Measurements from ENCODE around the gene PLEKHG4B.
A peak's percentile ranks its signal among the peaks of the same experiment; 100 is the strongest.
"Not testable (repeated sequence)": the region's sequence is repeated elsewhere in the genome, so short reads cannot be mapped to it uniquely, and the experiment has no call there.

Gene PLEKHG4B

DNA sequence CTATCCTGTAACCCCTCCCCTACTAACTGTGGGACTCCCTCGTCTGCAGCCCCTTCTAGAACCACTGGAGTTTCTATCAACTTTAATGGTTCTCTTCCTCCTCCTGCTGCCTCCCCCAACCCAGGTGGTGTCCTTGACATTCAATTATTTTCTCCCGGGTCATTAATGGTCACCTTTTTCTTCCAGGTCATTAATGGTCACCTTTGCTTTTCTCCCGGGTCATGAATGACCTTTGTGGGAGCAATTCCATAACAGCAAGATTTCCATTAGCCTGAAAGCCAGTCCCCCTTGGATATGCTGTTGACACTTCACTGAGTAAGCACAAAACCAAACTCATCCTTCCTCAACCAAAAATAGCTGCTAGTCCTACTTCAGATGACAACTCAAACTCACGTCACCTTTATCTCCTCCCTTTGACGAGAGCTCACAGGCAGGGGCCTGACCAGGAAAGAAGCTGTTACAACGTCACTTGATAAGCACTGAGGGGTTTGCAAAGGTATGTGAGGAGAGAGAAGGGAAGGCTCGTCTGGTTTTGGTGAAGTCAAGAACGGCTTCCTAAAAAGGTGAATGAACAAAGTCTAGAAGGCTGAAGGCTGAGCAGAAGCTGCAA, 115.1 kb downstream of the PLEKHG4B start:
- DNase-seq = no peak

GRCh38 chr5:207599-207998, 115.6 kb downstream of the PLEKHG4B start:
- DNase-seq = no peak

DNA sequence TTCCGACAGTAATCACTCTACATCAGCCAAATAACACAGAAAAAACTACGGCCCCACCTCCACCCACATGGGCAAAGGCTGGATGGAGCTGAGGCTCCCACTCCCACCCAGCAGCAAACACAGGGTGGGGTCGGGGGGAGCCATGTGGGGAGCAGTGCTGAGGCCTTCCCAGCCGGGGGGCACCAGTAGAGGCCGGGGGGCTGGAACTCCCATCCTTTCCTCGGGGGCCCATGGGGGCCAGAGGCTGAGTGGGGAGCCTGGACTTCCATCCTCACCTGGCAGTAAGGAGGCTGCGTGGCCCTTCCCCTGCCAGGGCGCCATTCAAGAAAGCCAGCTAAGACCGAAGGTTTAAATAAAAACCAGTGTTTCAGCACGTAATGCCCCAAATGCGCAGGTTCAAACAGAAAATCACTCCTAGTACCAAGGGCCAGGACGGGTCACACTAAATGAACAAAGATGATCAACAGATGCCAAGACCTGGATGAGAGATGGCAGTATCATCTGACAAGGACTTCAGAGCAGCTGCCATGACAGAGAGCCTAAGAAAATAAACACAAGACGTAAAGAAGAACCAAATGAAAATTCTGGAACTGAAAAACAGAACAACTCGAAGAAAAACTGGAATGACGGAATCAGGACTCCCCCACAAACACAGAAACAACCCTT, 116.6 kb downstream of the PLEKHG4B start:
- DNase-seq = no peak

GRCh38 chr5:213803-214395, 121.9 kb downstream of the PLEKHG4B start:
- DNase-seq = no peak

DNA sequence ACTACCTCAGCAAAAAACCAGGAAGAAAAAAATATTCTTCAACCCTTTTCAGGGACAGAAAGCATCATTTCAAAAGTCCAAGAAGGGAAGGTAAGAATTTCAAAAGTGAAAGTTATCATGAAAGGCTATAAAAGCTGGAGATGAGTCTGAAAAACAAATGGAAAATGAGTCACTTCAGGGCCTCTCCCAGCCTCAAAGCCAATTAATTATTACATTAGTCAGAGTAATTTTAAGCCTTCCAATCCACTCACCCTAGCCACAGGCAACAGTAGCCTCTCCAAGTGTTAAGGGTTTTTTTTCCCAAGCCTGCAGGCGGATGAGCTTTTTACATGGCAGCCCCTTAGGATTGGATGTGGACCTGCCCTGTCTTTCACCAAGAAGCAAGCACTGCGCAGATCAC, 123.3 kb downstream of the PLEKHG4B start:
- DNase-seq = not testable (repeated sequence)

GRCh38 chr5:216076-216475, 124.1 kb downstream of the PLEKHG4B start:
- not testable (repeated sequence) for DNase-seq

- peak; percentile 96 for DNase-seq
Observed at GRCh38 chr5:217494-218456, 125.8 kb downstream of the PLEKHG4B start, which contains the start of the genes CCDC127 and SDHA. Gene CCDC127 (minus strand): TSS chr5:218153. CDS start chr5:216849, 1,304 bp downstream. Gene SDHA (plus strand): TSS chr5:218320. CDS start chr5:218356, 36 bp downstream.

- DNase-seq = no peak
Observed at GRCh38 chr5:218457-219291, 126.7 kb downstream of the PLEKHG4B start.

GRCh38 chr5:219460-219863, 127.5 kb downstream of the PLEKHG4B start:
- DNase-seq = no peak

DNA sequence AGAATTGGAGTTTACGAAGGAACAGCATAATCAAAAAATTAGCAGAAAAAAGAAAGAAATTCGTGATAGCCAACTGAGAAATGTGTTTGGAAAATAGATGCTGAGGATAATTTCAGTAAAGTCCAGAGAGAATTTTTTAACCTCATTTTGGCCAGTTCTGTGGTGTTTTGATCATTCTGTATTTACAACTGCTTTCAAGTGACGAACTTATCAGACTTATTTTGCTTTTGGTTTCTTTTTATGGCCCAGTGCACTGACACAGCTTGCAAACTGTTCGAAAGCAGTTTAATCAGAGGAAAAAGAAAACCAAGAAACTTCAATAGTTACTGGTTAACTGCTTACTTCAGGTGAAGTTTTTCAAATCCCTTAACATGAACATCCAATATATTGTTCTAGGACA, 128.0 kb downstream of the PLEKHG4B start:
- DNase-seq = no peak

GRCh38 chr5:222951-223715, 131.2 kb downstream of the PLEKHG4B start:
- not testable (repeated sequence) for DNase-seq

- no peak for DNase-seq
Observed at GRCh38 chr5:223791-224190, 131.8 kb downstream of the PLEKHG4B start.

DNA sequence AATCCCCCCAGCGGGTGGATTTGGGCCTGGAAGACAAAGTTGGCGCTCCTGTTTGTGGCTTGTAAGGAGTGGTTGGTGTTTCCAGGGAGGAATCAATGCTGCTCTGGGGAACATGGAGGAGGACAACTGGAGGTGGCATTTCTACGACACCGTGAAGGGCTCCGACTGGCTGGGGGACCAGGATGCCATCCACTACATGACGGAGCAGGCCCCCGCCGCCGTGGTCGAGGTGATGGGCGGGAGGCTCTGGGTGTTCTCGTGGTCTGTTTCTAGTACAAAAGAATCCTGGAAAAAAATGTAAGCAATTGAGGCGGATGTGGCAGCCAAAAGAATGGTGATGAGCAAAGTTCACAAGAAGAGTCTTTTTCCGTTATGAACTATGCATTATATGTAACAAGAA, 133.4 kb downstream of the PLEKHG4B start:
- no peak for DNase-seq

GRCh38 chr5:227375-227774, 135.4 kb downstream of the PLEKHG4B start:
- DNase-seq = not testable (repeated sequence)

DNA sequence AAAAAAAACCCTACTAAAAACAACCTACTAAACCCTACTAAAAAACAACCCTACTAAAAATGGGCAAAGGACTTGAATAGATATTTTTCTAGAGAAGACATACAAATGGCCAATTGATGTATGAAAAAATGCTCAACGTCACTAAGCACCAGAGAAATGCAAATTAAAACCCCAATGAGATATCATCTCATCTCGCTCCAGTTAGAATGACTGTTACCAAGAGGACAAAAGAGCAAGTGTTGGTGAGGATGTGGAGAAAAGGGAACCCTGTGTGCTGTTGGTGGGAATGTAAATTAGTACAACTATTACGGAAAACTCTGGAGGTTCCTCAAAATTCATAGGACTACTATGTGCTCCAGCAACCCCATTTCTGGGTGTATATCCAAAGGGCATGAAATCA, 136.9 kb downstream of the PLEKHG4B start:
- no peak for DNase-seq

- no peak for DNase-seq
Observed at GRCh38 chr5:230711-231110, 138.7 kb downstream of the PLEKHG4B start.

- DNase-seq = no peak
Observed at GRCh38 chr5:231661-232060, 139.7 kb downstream of the PLEKHG4B start.

DNA sequence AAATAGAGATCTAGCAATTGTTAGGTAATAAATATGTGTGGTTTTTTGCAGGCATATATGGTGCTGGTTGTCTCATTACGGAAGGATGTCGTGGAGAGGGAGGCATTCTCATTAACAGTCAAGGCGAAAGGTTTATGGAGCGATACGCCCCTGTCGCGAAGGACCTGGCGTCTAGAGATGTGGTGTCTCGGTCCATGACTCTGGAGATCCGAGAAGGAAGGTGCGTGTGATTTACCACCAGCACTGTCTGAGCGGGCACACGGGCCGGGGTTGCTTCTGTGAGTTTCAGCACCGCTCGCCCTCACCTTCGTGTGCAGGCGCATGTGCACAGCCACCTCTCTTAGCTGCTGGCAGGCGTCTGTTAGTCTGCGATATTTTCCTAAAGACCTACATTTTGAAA, 141.5 kb downstream of the PLEKHG4B start:
- DNase-seq = not testable (repeated sequence)

- no peak for DNase-seq
Observed at GRCh38 chr5:234450-234849, 142.5 kb downstream of the PLEKHG4B start.

DNA sequence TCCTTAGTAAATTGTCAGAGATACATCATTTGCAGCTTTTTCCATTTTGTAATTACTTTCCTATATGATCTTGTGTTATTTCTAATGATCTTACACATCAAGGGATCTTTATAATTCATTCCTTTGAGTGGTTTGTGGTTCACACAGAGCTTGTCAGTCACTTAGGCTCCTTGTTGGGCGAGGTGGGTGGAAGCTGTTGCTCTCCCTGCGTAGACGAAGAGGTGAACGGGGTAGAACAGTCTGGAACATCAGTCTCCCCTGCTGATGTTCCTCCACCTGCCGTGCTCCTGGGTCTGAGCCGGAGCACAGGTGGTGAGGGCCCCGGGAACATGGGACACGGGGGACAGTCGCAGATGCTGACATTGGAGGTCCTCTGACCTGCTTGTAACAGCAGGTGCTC, 143.6 kb downstream of the PLEKHG4B start:
- DNase-seq = not testable (repeated sequence)

- DNase-seq = not testable (repeated sequence)
Observed at GRCh38 chr5:237931-238330, 146.0 kb downstream of the PLEKHG4B start.
